GM12878 (cell line): ENCODE results near the gene WDSUB1. TPM values are rescaled to one million over a fixed set of nuclear protein-coding genes. Genes with fewer than 3 reads are reported as not detected.

Experiments
- ATAC-seq: fragments of 200-7000 bp; cut with Tn5 transposase; 3 replicates; pipeline ENCODE4 v1.9.1; 2020; ENCODE audit warnings: mild to moderate bottlenecking, moderate library complexity
- BruUV-seq: library from RNA; stranded (reverse); fragments of 400-500 nt; replicated peaks from 2 replicates; lab custom pipeline; 2021; lab: Mats Ljungman, UMichigan
- CTCF ChIA-PET: fragments of 300-600 bp; sonication (Branson Sonifier 250); formaldehyde crosslinking; extraction: SDS; loops from one replicate; lab custom pipeline; 2021; ENCODE audit warnings: inconsistent platforms; lab: Yijun Ruan, JAX
- POLR2A ChIA-PET: fragments of 350-600 bp; formaldehyde crosslinking; extraction: SDS; loops from one replicate; lab custom pipeline; 2021; ENCODE audit warnings: inconsistent platforms; lab: Charles Lee
- RAD21 ChIA-PET: fragments of 300-600 bp; sonication (Branson Sonifier 250); formaldehyde crosslinking; loops from one replicate; lab custom pipeline; 2023; ENCODE audit warnings: antibody characterized with exemption; ENCODE audit not compliant: unreplicated experiment; lab: Charles Lee
- SMC1A ChIA-PET: fragments of 300-600 bp; sonication (Branson Sonifier 250); formaldehyde crosslinking; loops from one replicate; lab custom pipeline; 2023; ENCODE audit not compliant: unreplicated experiment, uncharacterized antibody; lab: Charles Lee
- DNase-seq: peaks from one replicate; pipeline ENCODE4 v3.0.0-alpha.2; 2011; ENCODE audit warnings: low read depth, low spot score
- FAIRE-seq: peaks from 3 replicates; lab custom pipeline; 2011; peaks lifted over from hg19 to GRCh38; lab: Jason Lieb, UNC
- H2AFZ ChIP-seq: 2 replicates; pipeline ENCODE4 v1.6.0; 2011; ENCODE audit warnings: low read depth, low read length, control low read depth; ENCODE audit not compliant: control insufficient read depth
- H3K27ac ChIP-seq: 2 replicates; pipeline ENCODE4 v1.5.1; 2011; ENCODE audit warnings: control low read depth; ENCODE audit not compliant: control insufficient read depth, insufficient read depth
- H3K27me3 ChIP-seq, 2 experiments: replicated peaks in 1 of 2; 2 replicates each; pipeline versions ENCODE4 v1.6.0 to v1.6.1; 2011; ENCODE audit warnings: low read length in 1 of 2; ENCODE audit not compliant: control insufficient read depth in 2 of 2, insufficient read depth in 2 of 2
- H3K36me3 ChIP-seq, 2 experiments: 2 replicates each; pipeline ENCODE4 v1.5.1; 2011; ENCODE audit warnings: low read length in 1 of 2; ENCODE audit not compliant: control insufficient read depth in 2 of 2, insufficient read depth in 2 of 2
- H3K4me1 ChIP-seq: 2 replicates; pipeline ENCODE4 v1.6.1; 2011; ENCODE audit warnings: mild to moderate bottlenecking, low read length, moderate library complexity, mixed read lengths; ENCODE audit not compliant: control insufficient read depth, insufficient read depth
- H3K4me2 ChIP-seq: 2 replicates; pipeline ENCODE4 v1.6.0; 2011; ENCODE audit warnings: control low read depth; ENCODE audit not compliant: control insufficient read depth, insufficient read depth
- H3K4me3 ChIP-seq: fragments of 200-600 bp; sonication (generic); 2 replicates; pipeline ENCODE4 v1.5.1; 2016
- H3K79me2 ChIP-seq: 2 replicates; pipeline ENCODE4 v1.6.0; 2011; ENCODE audit warnings: low read length; ENCODE audit not compliant: control insufficient read depth, insufficient read depth
- H3K9ac ChIP-seq: 2 replicates; pipeline ENCODE4 v1.8.0; 2011; ENCODE audit warnings: low read length, control low read depth, mixed read lengths; ENCODE audit not compliant: control insufficient read depth, insufficient read depth
- H3K9me3 ChIP-seq: replicated peaks from 3 replicates; pipeline ENCODE4 v1.5.1; 2011; ENCODE audit warnings: mild to moderate bottlenecking, low read length; ENCODE audit not compliant: control insufficient read depth, insufficient read depth
- H4K20me1 ChIP-seq: 2 replicates; pipeline ENCODE4 v1.6.0; 2011; ENCODE audit not compliant: control insufficient read depth, insufficient read depth
- BHLHE40 ChIP-seq, 2 experiments: fragments of 450-650 bp in 1 of 2; IDR thresholded peaks; 2 replicates each; pipeline ENCODE4 v1.6.1; 2011 to 2017; ENCODE audit warnings: low read depth in 2 of 2, borderline replicate concordance in 1 of 2, improper control_type of control experiment in 1 of 2, low read length in 1 of 2, mild to moderate bottlenecking in 1 of 2
- CREB1 ChIP-seq: IDR thresholded peaks from 2 replicates; pipeline ENCODE4 v1.6.1; 2012; ENCODE audit warnings: low read depth, mild to moderate bottlenecking, inconsistent platforms
- ESRRA ChIP-seq: IDR thresholded peaks from 2 replicates; pipeline ENCODE4 v1.6.1; 2012; ENCODE audit warnings: mild to moderate bottlenecking, low read length, improper control_type of control experiment
- MLLT1 ChIP-seq: fragments of 450-650 bp; IDR thresholded peaks from 2 replicates; pipeline ENCODE4 v1.6.1; 2016; ENCODE audit warnings: mild to moderate bottlenecking
- MYC ChIP-seq: IDR thresholded peaks from 2 replicates; pipeline ENCODE4 v1.6.1; 2011; ENCODE audit warnings: mild to moderate bottlenecking, low read length, moderate library complexity, inconsistent platforms; ENCODE audit not compliant: insufficient read depth, insufficient replicate concordance, insufficient read length, severe bottlenecking
- NBN ChIP-seq: fragments of 450-650 bp; IDR thresholded peaks from 2 replicates; pipeline ENCODE4 v1.6.1; 2016
- PAX5 ChIP-seq: IDR thresholded peaks from 2 replicates; pipeline ENCODE4 v1.6.1; 2011; ENCODE audit warnings: low read depth, low read length, borderline replicate concordance
- PAX8 ChIP-seq: fragments of 450-650 bp; IDR thresholded peaks from 2 replicates; pipeline ENCODE4 v1.6.1; 2017; ENCODE audit warnings: mild to moderate bottlenecking, moderate library complexity
- PRDM15 ChIP-seq: fragments of 450-650 bp; formaldehyde crosslinking; IDR thresholded peaks from 2 replicates; pipeline ENCODE4 v1.4.0; 2020; ENCODE audit warnings: mild to moderate bottlenecking, moderate library complexity
- RBBP5 ChIP-seq: fragments of 200-600 bp; sonication (generic); conservative IDR thresholded peaks from 2 replicates; pipeline ENCODE4 v1.6.1; 2016
- SMC3 ChIP-seq: IDR thresholded peaks from 2 replicates; pipeline ENCODE4 v1.6.1; 2011; ENCODE audit warnings: low read length, improper control_type of control experiment, borderline replicate concordance
- SRF ChIP-seq, 2 experiments: IDR thresholded peaks; 2 replicates each; pipeline ENCODE4 v1.6.1; 2011; ENCODE audit warnings: low read depth in 2 of 2, low read length in 2 of 2, mild to moderate bottlenecking in 1 of 2, moderate library complexity in 1 of 2
- YBX1 ChIP-seq: fragments of 450-650 bp; IDR thresholded peaks from 2 replicates; pipeline ENCODE4 v1.6.1; 2016; ENCODE audit warnings: antibody characterized with exemption
- WGBS: methylation state at CpG from one replicate; pipeline ENCODE4 v1.1.6; 2016; ENCODE audit warnings: low lambda C conversion rate; ENCODE audit not compliant: insufficient replicate concordance, insufficient coverage; ENCODE audit errors: missing lambda C conversion rate; 5-methylcytosine and 5-hydroxymethylcytosine counted together
- in situ Hi-C: fragments of 300-500 bp; cut with MboI; formaldehyde crosslinking; loops from 9 replicates; pipeline ENCODE4 v1.14.3; 2018; ENCODE audit warnings: mixed read lengths
- intact Hi-C: fragments of 100-400 bp; cut with micrococcal nuclease; formaldehyde crosslinking; loops from one replicate; pipeline ENCODE4 v1.14.2; 2022; ENCODE audit not compliant: unreplicated experiment
- polyA plus RNA-seq, 11 experiments: library from polyadenylated mRNA; depleted of rRNA in 4 of 11; unstranded in 6 of 11; stranded (reverse) in 5 of 11; fragments of >200 nt; fragmentation: Nextera tagmentation in 4 of 11; fragmentation: Illumina TruSeq in 1 of 11; extraction: Ambion mirVana in 4 of 11; extraction: Trizol in 1 of 11; gene quantifications; 1 replicate in 1 of 11; 2 replicates in 10 of 11; pipeline versions ENCODE4 v1.2.1 to v1.2.3, GENCODE V29; 2011 to 2016; ENCODE audit warnings: inconsistent platforms in 2 of 11, missing spikeins in 2 of 11, low read depth in 1 of 11
- total RNA-seq, 4 experiments: library from RNA; depleted of rRNA in 3 of 4; stranded (reverse); fragments of >200 nt in 3 of 4; fragmentation: Illumina TruSeq in 1 of 4; extraction: Trizol in 1 of 4; gene quantifications; 2 replicates each; pipeline versions ENCODE4 v1.2.1 to v1.2.3, GENCODE V29; 2013 to 2021
- TF ChIP-seq, protein P1 (sequence below): fragments of 450-650 bp; IDR thresholded peaks from 2 replicates; pipeline ENCODE4 v1.6.1; 2017; ENCODE audit warnings: mild to moderate bottlenecking, moderate library complexity
- TF ChIP-seq, protein P2 (sequence below): IDR thresholded peaks from 2 replicates; pipeline ENCODE4 v1.6.1; 2011; ENCODE audit warnings: mild to moderate bottlenecking, low read depth, low read length, moderate library complexity; ENCODE audit not compliant: insufficient replicate concordance

The WDSUB1 gene
- total and polyA plus RNA-seq, 10 of the 15 experiments (the other 5 are each of a cell fraction or from before 2014, with no cell fraction given), result 4.4 to 12.7 (median 7.6) TPM

DNA sequence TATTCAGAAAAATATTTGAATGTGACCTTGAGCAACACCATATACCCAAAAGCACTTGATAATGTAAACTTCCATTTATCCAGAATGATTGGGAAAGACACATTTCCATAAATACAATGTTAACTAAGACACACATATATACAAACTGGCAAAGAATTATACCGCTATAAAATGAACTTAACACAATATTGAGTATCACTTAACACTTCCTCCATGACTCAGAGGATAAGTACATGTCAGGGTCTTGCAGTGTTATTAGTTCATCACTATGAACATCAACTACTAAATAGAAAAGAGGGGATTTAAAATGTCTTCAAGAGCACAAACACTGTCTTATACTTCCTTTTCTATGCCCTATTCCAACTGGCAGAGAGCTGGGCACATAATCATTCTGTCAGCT, 18.6 kb downstream of the WDSUB1 start:
- no peak for DNase-seq
- Histone ChIP-seq H3K4me2 (no peak overlapping the region), H3K27me3 (no peaks in the 10 kb centered on the region), H3K79me2 (no peaks in the 10 kb centered on the region), H3K4me3 (no peak overlapping the region), H3K9me3 (no peaks in the 10 kb centered on the region; the same call in 2 of the 3 replicates), H2AFZ (no peak overlapping the region), H3K4me1 (no peaks in the 10 kb centered on the region), H3K36me3 (no peaks in the 10 kb centered on the region), H3K9ac (no peak overlapping the region), H4K20me1 (no peaks in the 10 kb centered on the region), H3K27ac (no peak overlapping the region)
- RAD21 ChIA-PET, result no interaction called here
- 100% methylated on average over 1 of the region's 1 CpG for WGBS
- no peak for FAIRE-seq
- no peak for ATAC-seq
- in situ Hi-C loops (no loop called here), intact Hi-C loops (no loop called here)
- POLR2A ChIA-PET, result no interaction called here
- no TSS peak for BruUV-seq
- SMC1A ChIA-PET, result interaction anchor here (0.8 to 1.7 kb wide), 4 partner anchors 11 to 21 kb away, joined by 3 to 5 read pairs (median 4); no protein-coding TSS in a partner anchor
- CTCF ChIA-PET, result no interaction called here
- no peak for TF ChIP-seq CREB1
- no peak for TF ChIP-seq BHLHE40 (IDR thresholded peaks at IDR 0.05; ENCODE audit: borderline replicate concordance in 1 of 2, low read depth in 2 of 2, low read length in 1 of 2)
- TF ChIP-seq YBX1, result no peak
- no peak for TF ChIP-seq PAX8
- no peak for TF ChIP-seq MLLT1
- TF ChIP-seq, protein P1, sequence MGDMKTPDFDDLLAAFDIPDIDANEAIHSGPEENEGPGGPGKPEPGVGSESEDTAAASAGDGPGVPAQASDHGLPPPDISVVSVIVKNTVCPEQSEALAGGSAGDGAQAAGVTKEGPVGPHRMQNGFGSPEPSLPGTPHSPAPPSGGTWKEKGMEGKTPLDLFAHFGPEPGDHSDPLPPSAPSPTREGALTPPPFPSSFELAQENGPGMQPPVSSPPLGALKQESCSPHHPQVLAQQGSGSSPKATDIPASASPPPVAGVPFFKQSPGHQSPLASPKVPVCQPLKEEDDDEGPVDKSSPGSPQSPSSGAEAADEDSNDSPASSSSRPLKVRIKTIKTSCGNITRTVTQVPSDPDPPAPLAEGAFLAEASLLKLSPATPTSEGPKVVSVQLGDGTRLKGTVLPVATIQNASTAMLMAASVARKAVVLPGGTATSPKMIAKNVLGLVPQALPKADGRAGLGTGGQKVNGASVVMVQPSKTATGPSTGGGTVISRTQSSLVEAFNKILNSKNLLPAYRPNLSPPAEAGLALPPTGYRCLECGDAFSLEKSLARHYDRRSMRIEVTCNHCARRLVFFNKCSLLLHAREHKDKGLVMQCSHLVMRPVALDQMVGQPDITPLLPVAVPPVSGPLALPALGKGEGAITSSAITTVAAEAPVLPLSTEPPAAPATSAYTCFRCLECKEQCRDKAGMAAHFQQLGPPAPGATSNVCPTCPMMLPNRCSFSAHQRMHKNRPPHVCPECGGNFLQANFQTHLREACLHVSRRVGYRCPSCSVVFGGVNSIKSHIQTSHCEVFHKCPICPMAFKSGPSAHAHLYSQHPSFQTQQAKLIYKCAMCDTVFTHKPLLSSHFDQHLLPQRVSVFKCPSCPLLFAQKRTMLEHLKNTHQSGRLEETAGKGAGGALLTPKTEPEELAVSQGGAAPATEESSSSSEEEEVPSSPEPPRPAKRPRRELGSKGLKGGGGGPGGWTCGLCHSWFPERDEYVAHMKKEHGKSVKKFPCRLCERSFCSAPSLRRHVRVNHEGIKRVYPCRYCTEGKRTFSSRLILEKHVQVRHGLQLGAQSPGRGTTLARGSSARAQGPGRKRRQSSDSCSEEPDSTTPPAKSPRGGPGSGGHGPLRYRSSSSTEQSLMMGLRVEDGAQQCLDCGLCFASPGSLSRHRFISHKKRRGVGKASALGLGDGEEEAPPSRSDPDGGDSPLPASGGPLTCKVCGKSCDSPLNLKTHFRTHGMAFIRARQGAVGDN, result no peak
- TF ChIP-seq NBN, result no peak
- TF ChIP-seq SRF (IDR thresholded peaks at IDR 0.05; ENCODE audit: low read depth in 2 of 2, low read length in 2 of 2), result no peak
- no peak for TF ChIP-seq PAX5
- TF ChIP-seq RBBP5, result no peak
- TF ChIP-seq, protein P2, sequence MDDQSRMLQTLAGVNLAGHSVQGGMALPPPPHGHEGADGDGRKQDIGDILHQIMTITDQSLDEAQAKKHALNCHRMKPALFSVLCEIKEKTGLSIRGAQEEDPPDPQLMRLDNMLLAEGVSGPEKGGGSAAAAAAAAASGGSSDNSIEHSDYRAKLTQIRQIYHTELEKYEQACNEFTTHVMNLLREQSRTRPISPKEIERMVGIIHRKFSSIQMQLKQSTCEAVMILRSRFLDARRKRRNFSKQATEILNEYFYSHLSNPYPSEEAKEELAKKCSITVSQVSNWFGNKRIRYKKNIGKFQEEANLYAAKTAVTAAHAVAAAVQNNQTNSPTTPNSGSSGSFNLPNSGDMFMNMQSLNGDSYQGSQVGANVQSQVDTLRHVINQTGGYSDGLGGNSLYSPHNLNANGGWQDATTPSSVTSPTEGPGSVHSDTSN, result no peak
- no peak for TF ChIP-seq MYC
- TF ChIP-seq PRDM15, result no peak
- no peak for TF ChIP-seq SMC3
- TF ChIP-seq ESRRA, result no peak
